K562 (cell line): ENCODE data around the gene VEGFA. TPM values are rescaled to one million over a fixed set of nuclear protein-coding genes. Genes with fewer than 3 reads are reported as not detected.

ENCODE experiments used
- CBFB ChIP-seq: sonication (generic); formaldehyde crosslinking; IDR thresholded peaks from 2 replicates; pipeline ENCODE4 v1.4.0; 2020; ENCODE audit warnings: mild to moderate bottlenecking, missing genetic modification reagents
- EGR1 ChIP-seq: fragments of 450-650 bp; conservative IDR thresholded peaks from 2 replicates; pipeline ENCODE4 v1.6.1; 2017; ENCODE audit warnings: mild to moderate bottlenecking
- GATAD2A ChIP-seq: fragments of 450-650 bp; IDR thresholded peaks from 2 replicates; pipeline ENCODE4 v1.6.1; 2017
- HDAC1 ChIP-seq, 2 experiments: fragments of 450-650 bp; IDR thresholded peaks; 2 replicates each; pipeline ENCODE4 v1.6.1; 2016 to 2017; ENCODE audit warnings: inconsistent platforms in 1 of 2, mild to moderate bottlenecking in 1 of 2, moderate library complexity in 1 of 2
- JUN ChIP-seq, 2 experiments: sonication (generic) in 1 of 2; formaldehyde crosslinking in 1 of 2; IDR thresholded peaks; 2 replicates each; pipeline versions ENCODE4 v1.6.1 to v1.8.0; 2012 to 2022; ENCODE audit warnings: borderline replicate concordance in 2 of 2, mild to moderate bottlenecking in 2 of 2, improper control_type of control experiment in 1 of 2, low read depth in 1 of 2, low read length in 1 of 2, missing genetic modification reagents in 1 of 2
- JUNB ChIP-seq: fragments of 450-650 bp; formaldehyde crosslinking; conservative IDR thresholded peaks from 2 replicates; pipeline ENCODE4 v1.4.0; 2020; ENCODE audit warnings: mild to moderate bottlenecking
- KDM5B ChIP-seq: fragments of 200-600 bp; sonication (generic); IDR thresholded peaks from 2 replicates; pipeline ENCODE4 v1.6.1; 2012; ENCODE audit warnings: low read depth, mild to moderate bottlenecking, moderate library complexity, low read length, control low read depth, inconsistent platforms; ENCODE audit not compliant: insufficient replicate concordance
- MAZ ChIP-seq, 2 experiments: fragments of 450-650 bp in 1 of 2; sonication (generic) in 1 of 2; formaldehyde crosslinking; IDR thresholded peaks in 1 of 2; conservative IDR thresholded peaks in 1 of 2; 2 replicates each; pipeline versions ENCODE4 v1.4.0 to v1.5.0; 2020; ENCODE audit warnings: mild to moderate bottlenecking in 1 of 2, missing genetic modification reagents in 1 of 2
- MEF2D ChIP-seq: conservative IDR thresholded peaks from 2 replicates; pipeline ENCODE4 v1.6.1; 2016; ENCODE audit warnings: low read depth, missing genetic modification characterization, missing compliant biosample characterization
- PBX2 ChIP-seq, 2 experiments: IDR thresholded peaks in 1 of 2; conservative IDR thresholded peaks in 1 of 2; 2 replicates each; pipeline ENCODE4 v1.6.1; 2016; ENCODE audit warnings: low read depth in 2 of 2, mild to moderate bottlenecking in 1 of 2, missing compliant biosample characterization in 1 of 2, missing genetic modification characterization in 1 of 2, moderate library complexity in 1 of 2
- RBM34 ChIP-seq: fragments of 200-400 bp; formaldehyde crosslinking; IDR thresholded peaks from 2 replicates; pipeline ENCODE4 v1.6.1; 2018; ENCODE audit warnings: low read length, borderline replicate concordance; ENCODE audit not compliant: insufficient read depth
- RHOXF2B ChIP-seq: fragments of 250-450 bp; sonication (Bioruptor Pico); conservative IDR thresholded peaks from 2 replicates; pipeline ENCODE4 v1.5.1; 2021
- SIN3B ChIP-seq: fragments of 450-650 bp; IDR thresholded peaks from 2 replicates; pipeline ENCODE4 v1.6.1; 2017; ENCODE audit warnings: low read depth, mild to moderate bottlenecking, moderate library complexity
- SNRNP70 ChIP-seq: fragments of 200-400 bp; formaldehyde crosslinking; optimal IDR thresholded peaks from 2 replicates; pipeline ENCODE3; 2017; ENCODE audit warnings: low read depth, low read length
- TAF9B ChIP-seq: fragments of 450-650 bp; IDR thresholded peaks from 2 replicates; pipeline ENCODE4 v1.6.1; 2018; ENCODE audit warnings: mild to moderate bottlenecking; ENCODE audit not compliant: partially characterized antibody
- ZNF280B ChIP-seq: fragments of 250-450 bp; sonication (Bioruptor Pico); IDR thresholded peaks from 2 replicates; pipeline ENCODE4 v1.5.1; 2021; ENCODE audit warnings: mild to moderate bottlenecking
- polyA plus RNA-seq, 8 experiments: library from polyadenylated mRNA; depleted of rRNA in 4 of 8; stranded (reverse) in 5 of 8; unstranded in 3 of 8; fragments of >200 nt; fragmentation: Nextera tagmentation in 2 of 8; fragmentation: Illumina TruSeq in 1 of 8; extraction: Ambion mirVana in 2 of 8; extraction: Trizol in 1 of 8; gene quantifications; 2 replicates each; pipeline versions ENCODE4 v1.2.1 to v1.2.3, GENCODE V29; 2011 to 2014; ENCODE audit warnings: inconsistent platforms in 1 of 8, missing spikeins in 1 of 8
- total RNA-seq, 7 experiments: library from RNA; depleted of rRNA in 6 of 7; stranded (reverse); fragments of >200 nt in 6 of 7; fragmentation: Illumina TruSeq in 2 of 7; extraction: Trizol in 2 of 7; gene quantifications; 2 replicates each; pipeline versions ENCODE4 v1.2.1 to v1.2.3, GENCODE V29; 2011 to 2021; ENCODE audit warnings: low replicate concordance in 1 of 7
- TF ChIP-seq, protein P1 (sequence below), 2 experiments: IDR thresholded peaks; 2 replicates each; pipeline ENCODE4 v1.6.1; 2011; ENCODE audit warnings: borderline replicate concordance in 1 of 2, control low read depth in 1 of 2, low read depth in 1 of 2, low read length in 1 of 2, mild to moderate bottlenecking in 1 of 2, mixed read lengths in 1 of 2, moderate library complexity in 1 of 2; ENCODE audit not compliant: insufficient read depth in 1 of 2, insufficient read length in 1 of 2, poor library complexity in 1 of 2, severe bottlenecking in 1 of 2; ENCODE audit errors: extremely low read depth in 1 of 2
- TF ChIP-seq, protein P2 (sequence below): fragments of 250-450 bp; sonication (Bioruptor Pico); IDR thresholded peaks from 2 replicates; pipeline ENCODE4 v1.4.0; 2020; ENCODE audit warnings: borderline replicate concordance

VEGFA gene
- total and polyA plus RNA-seq, 9 of the 15 experiments (the other 6 are each of a cell fraction or from before 2014, with no cell fraction given) = 14.0 to 271 (median 124) TPM

GRCh38 chr6:43770372-43771209 lies 580 bp downstream of the VEGFA start (continued):
- TF ChIP-seq PBX2 (CRISPR knock-in tag; IDR thresholded peaks at IDR 0.05; ENCODE audit: low read depth) (no peak), PBX2 (tag; conservative IDR thresholded peaks at IDR 0.05; ENCODE audit: low read depth) (no peak; the same call in 1 of the 2 replicates), HDAC1 (IDR thresholded peaks at IDR 0.05) (peak in 1 of 2 experiments; percentile 89; a peak in 2 of 4 replicates), JUN (IDR thresholded peaks at IDR 0.05; ENCODE audit: borderline replicate concordance, low read depth, low read length) (no peak), JUN (CRISPR knock-in tag; IDR thresholded peaks at IDR 0.05; ENCODE audit: borderline replicate concordance) (peak; percentile 35; the same call in 1 of the 2 replicates), ZNF280B (CRISPR knock-in tag) (no peak), MEF2D (tag) (no peak), RBM34 (no peak), SNRNP70 (no peak), TAF9B (no peak), CBFB (no peak), JUNB (CRISPR knock-in tag) (no peak), GATAD2A (no peak), EGR1 (no peak; the same call in 1 of the 2 replicates), SIN3B (0 out of 2 replicates have a peak, but pooled peaks have one; percentile 13), MAZ (CRISPR knock-in tag; conservative IDR thresholded peaks at IDR 0.05 in 1 of 2, IDR thresholded peaks at IDR 0.05 in 1 of 2) (no peak; a peak in 1 of 4 replicates), RHOXF2B (CRISPR knock-in tag) (no peak), KDM5B (no peak)
- TF ChIP-seq, protein P1, sequence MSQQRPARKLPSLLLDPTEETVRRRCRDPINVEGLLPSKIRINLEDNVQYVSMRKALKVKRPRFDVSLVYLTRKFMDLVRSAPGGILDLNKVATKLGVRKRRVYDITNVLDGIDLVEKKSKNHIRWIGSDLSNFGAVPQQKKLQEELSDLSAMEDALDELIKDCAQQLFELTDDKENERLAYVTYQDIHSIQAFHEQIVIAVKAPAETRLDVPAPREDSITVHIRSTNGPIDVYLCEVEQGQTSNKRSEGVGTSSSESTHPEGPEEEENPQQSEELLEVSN (IDR thresholded peaks at IDR 0.05; ENCODE audit: borderline replicate concordance in 1 of 2, extremely low read depth in 1 of 2, insufficient read depth in 1 of 2, insufficient read length in 1 of 2, low read depth in 1 of 2, low read length in 1 of 2, poor library complexity in 1 of 2, severe bottlenecking in 1 of 2) = peak in 1 of 2 experiments; percentile 7
- TF ChIP-seq, protein P2, sequence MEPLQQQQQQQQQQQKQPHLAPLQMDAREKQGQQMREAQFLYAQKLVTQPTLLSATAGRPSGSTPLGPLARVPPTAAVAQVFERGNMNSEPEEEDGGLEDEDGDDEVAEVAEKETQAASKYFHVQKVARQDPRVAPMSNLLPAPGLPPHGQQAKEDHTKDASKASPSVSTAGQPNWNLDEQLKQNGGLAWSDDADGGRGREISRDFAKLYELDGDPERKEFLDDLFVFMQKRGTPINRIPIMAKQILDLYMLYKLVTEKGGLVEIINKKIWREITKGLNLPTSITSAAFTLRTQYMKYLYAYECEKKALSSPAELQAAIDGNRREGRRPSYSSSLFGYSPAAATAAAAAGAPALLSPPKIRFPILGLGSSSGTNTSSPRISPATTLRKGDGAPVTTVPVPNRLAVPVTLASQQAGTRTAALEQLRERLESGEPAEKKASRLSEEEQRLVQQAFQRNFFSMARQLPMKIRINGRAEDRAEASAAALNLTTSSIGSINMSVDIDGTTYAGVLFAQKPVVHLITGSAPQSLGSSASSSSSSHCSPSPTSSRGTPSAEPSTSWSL = no peak
